Fibroblast of the aortic adventitia (primary cell): ENCODE data around the gene DNAH7. TPM values are rescaled to one million over a fixed set of nuclear protein-coding genes. Genes with fewer than 3 reads are reported as not detected.

Experiments
- DNase-seq: peaks from one replicate; pipeline ENCODE4 v3.0.0-alpha.2; 2010; ENCODE audit warnings: low read depth
- H3K4me3 ChIP-seq: 2 replicates; pipeline ENCODE4 v1.5.1; 2011; ENCODE audit warnings: low read depth, mild to moderate bottlenecking, control low read depth, low read length, moderate library complexity
- CTCF ChIP-seq: IDR thresholded peaks from 2 replicates; pipeline ENCODE4 v1.5.1; 2011; ENCODE audit warnings: mild to moderate bottlenecking, low read length, control low read depth, inconsistent platforms; ENCODE audit not compliant: insufficient read depth
- total RNA-seq: library from RNA; depleted of rRNA; stranded (reverse); fragments of >200 nt; gene quantifications from 2 replicates; pipeline ENCODE4 v1.2.3, GENCODE V29; 2012; ENCODE audit warnings: low replicate concordance

The DNAH7 gene
- total RNA-seq, 1 donor, result 2.6 TPM

GRCh38 chr2:195834836-195835235 lies 233.8 kb downstream of the DNAH7 start:
- no peak for DNase-seq
- no peak overlapping the region for H3K4me3 ChIP-seq
- no peak for TF ChIP-seq CTCF

DNA sequence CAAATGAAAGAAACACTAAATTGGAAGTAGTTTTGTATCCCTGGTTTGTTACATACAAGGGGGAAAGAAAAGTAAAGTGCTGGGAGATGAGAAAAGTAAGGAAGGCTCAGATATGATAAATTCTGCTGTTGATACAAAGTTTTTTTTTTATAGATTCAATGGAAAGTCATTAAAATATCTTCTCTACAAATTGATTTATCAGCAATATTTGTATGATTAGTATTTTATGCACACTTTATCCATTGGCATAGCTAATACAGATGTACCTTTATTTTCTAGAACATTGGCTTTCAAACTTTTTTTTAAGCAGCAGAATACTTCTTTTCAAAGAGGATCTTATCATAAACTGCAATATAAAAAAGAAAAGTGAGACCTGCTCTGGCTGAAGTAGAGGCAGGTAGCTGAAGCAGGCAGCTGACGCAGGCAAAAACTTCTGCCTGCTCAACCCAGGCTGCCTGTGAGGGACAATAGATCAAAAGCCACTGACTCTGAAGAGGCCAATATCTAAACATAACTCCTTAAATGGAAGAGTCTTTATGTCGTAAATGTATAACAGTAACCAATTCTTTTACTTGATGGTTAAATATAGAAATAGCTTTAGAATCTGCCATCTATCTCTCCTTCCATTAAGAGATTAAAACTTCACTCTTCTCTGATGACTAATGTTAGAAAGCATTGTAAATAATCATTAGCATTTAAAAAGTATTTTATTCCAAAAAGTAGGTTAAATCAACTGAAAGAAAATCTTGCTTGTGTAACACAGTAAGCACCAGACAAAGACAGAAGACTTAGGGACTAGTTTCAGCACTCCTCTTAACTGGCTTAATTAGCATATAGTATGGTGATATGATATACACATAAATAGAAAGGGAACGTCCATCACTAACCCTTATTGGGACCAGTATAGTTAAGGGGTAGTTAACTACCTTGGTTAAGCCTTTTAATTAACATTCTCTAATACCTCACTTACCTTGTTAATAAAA lies 237.4 kb downstream of the DNAH7 start:
- no peak for TF ChIP-seq CTCF
- H3K4me3 ChIP-seq, result no peak overlapping the region
- no peak for DNase-seq

- DNase-seq, result no peak
- no peak overlapping the region for H3K4me3 ChIP-seq
- no peak for TF ChIP-seq CTCF
Measured at GRCh38 chr2:195824478-195824877, 244.2 kb downstream of the DNAH7 start.

DNA sequence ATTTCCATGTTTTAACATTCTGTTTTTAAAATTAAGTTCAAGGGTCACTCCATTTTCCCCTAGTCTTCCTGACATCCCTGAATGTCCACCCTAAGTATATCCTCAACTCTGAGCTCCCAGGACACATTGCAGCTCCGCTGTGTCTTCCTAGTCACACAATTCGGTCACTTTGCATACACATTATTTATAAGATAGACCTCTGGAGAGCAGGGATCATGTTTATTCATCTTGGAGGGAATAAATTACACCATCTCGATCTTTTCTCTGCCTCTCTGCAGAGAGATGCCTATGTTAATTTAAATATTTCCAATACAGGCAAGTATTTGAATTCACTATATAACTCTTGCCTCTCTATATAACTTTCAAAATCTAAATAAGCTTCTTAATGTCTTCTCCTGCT lies 245.4 kb downstream of the DNAH7 start:
- no peak for DNase-seq
- TF ChIP-seq CTCF, result no peak
- no peak overlapping the region for H3K4me3 ChIP-seq

- H3K4me3 ChIP-seq, result no peak overlapping the region
- TF ChIP-seq CTCF, result no peak
- no peak for DNase-seq
Measured at GRCh38 chr2:195821566-195821932, 247.1 kb downstream of the DNAH7 start.

DNA sequence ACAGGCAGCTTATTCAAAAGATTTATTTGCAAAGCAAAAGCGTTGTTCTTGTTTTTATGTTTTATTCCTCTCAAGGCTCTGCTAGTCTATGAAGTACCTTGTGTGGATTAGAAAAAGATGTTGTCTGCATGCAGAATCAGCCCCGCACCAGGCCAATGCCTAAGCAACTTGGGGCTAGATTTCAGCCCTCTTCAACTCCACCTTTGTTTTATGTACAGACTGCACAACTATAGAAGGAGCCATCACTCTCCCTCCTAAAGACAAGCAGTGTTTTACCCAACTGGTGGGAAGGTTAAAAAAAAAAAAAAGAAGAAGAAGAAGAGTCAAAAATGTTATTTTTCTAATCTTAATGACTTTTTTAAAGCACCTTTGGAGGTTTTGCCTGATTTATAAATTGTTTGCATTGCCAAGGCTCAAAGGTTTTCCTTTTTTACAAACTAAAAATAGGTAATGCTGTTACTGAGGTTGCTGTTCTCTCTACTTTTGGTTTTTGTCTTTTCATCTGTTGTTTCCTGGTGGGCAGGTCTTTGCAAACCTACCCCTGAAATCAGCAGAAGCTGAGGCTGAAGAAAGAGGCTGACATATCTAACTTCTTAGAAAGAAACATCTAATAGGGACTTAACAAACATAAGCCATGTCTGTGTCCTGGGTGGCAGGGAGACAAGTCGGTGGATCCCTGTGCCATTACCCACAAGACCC lies 247.6 kb downstream of the DNAH7 start:
- H3K4me3 ChIP-seq, result no peak overlapping the region
- no peak for TF ChIP-seq CTCF
- no peak for DNase-seq
